CD14-positive monocyte (primary cell): ENCODE results near the gene IDI1. TPM values are rescaled to one million over a fixed set of nuclear protein-coding genes. Genes with fewer than 3 reads are reported as not detected.

Experiments used
- DNase-seq, 3 donors: peaks; one replicate each; pipeline ENCODE4 v3.0.0-alpha.2; 2011 to 2022
- H2AFZ ChIP-seq: 2 replicates; pipeline ENCODE4 v1.6.0; 2012; ENCODE audit warnings: mild to moderate bottlenecking, low read depth, low read length, inconsistent platforms; ENCODE audit not compliant: insufficient read depth, poor library complexity, severe bottlenecking
- H3K27ac ChIP-seq, 2 donors: 1 replicate in 1 of 2; 2 replicates in 1 of 2; pipeline ENCODE4 v1.5.1; 2012 to 2013; ENCODE audit warnings: low read length in 2 of 2, control low read depth in 1 of 2, inconsistent platforms in 1 of 2, low read depth in 1 of 2, mild to moderate bottlenecking in 1 of 2
- H3K27me3 ChIP-seq, 2 donors: one replicate each; pipeline versions ENCODE4 v1.6.0 to v1.6.1; 2011 to 2013; ENCODE audit warnings: low read length in 2 of 2; ENCODE audit not compliant: control insufficient read depth in 2 of 2, insufficient read depth in 2 of 2
- H3K36me3 ChIP-seq, 2 donors: replicated peaks in 1 of 2; 1 replicate in 1 of 2; 2 replicates in 1 of 2; pipeline versions ENCODE4 v1.5.1 to v1.6.1; 2012 to 2013; ENCODE audit warnings: low read length in 2 of 2, control low read depth in 1 of 2, inconsistent platforms in 1 of 2, mild to moderate bottlenecking in 1 of 2; ENCODE audit not compliant: insufficient read depth in 2 of 2, control insufficient read depth in 1 of 2
- H3K4me1 ChIP-seq, 2 donors: 1 replicate in 1 of 2; 2 replicates in 1 of 2; pipeline versions ENCODE4 v1.5.1 to v1.6.1; 2012 to 2013; ENCODE audit warnings: low read length in 2 of 2, control low read depth in 1 of 2, inconsistent platforms in 1 of 2, mild to moderate bottlenecking in 1 of 2, moderate library complexity in 1 of 2; ENCODE audit not compliant: insufficient read depth in 2 of 2, control insufficient read depth in 1 of 2
- H3K4me2 ChIP-seq: replicated peaks from 2 replicates; pipeline ENCODE3; 2012; ENCODE audit warnings: low read length, moderate library complexity, mild to moderate bottlenecking; ENCODE audit not compliant: poor library complexity, severe bottlenecking; ENCODE audit errors: extremely low read depth
- H3K4me3 ChIP-seq, 3 experiments: fragments of 200-600 bp in 1 of 3; sonication (generic) in 1 of 3; replicated peaks in 1 of 3; 1 replicate in 2 of 3; 2 replicates in 1 of 3; pipeline ENCODE4 v1.5.1; 2011 to 2013; ENCODE audit warnings: low read length in 3 of 3, mild to moderate bottlenecking in 3 of 3, control low read depth in 2 of 3, low read depth in 2 of 3, inconsistent platforms in 1 of 3, moderate library complexity in 1 of 3
- H3K79me2 ChIP-seq: 2 replicates; pipeline ENCODE4 v1.6.0; 2012; ENCODE audit warnings: mild to moderate bottlenecking, control low read depth, inconsistent platforms, low read length, moderate library complexity; ENCODE audit not compliant: insufficient read depth
- H3K9ac ChIP-seq: 2 replicates; pipeline ENCODE4 v1.6.0; 2017; ENCODE audit warnings: low read length, mild to moderate bottlenecking; ENCODE audit not compliant: insufficient read depth, poor library complexity, severe bottlenecking
- H3K9me3 ChIP-seq, 2 donors: replicated peaks in 1 of 2; 1 replicate in 1 of 2; 2 replicates in 1 of 2; pipeline versions ENCODE4 v1.5.1 to v1.6.1; 2012 to 2013; ENCODE audit warnings: low read length in 2 of 2, control low read depth in 1 of 2; ENCODE audit not compliant: control insufficient read depth in 1 of 2, insufficient read depth in 1 of 2
- H4K20me1 ChIP-seq: 2 replicates; pipeline ENCODE4 v1.6.0; 2012; ENCODE audit warnings: mild to moderate bottlenecking, low read length, control low read depth, moderate library complexity; ENCODE audit not compliant: insufficient read depth
- H3K27ac Mint-ChIP-seq, 7 donors: one replicate each; pipeline ENCODE4 v1.8.0; 2020; ENCODE audit warnings: mild to moderate bottlenecking in 7 of 7, mixed read lengths in 7 of 7, moderate library complexity in 6 of 7, inconsistent platforms in 2 of 7
- H3K27me3 Mint-ChIP-seq, 3 donors: one replicate each; pipeline ENCODE4 v1.8.0; 2021 to 2022; ENCODE audit warnings: low read depth in 3 of 3, mild to moderate bottlenecking in 3 of 3, mixed read lengths in 3 of 3, moderate library complexity in 3 of 3, inconsistent platforms in 1 of 3
- H3K36me3 Mint-ChIP-seq, 2 donors: one replicate each; pipeline ENCODE4 v1.8.0; 2020; ENCODE audit warnings: mixed read lengths in 2 of 2, inconsistent platforms in 1 of 2, mild to moderate bottlenecking in 1 of 2
- H3K4me1 Mint-ChIP-seq: one replicate; pipeline ENCODE4 v1.8.0; 2020; ENCODE audit warnings: mild to moderate bottlenecking, mixed read lengths
- H3K4me3 Mint-ChIP-seq, 2 donors: one replicate each; pipeline ENCODE4 v1.8.0; 2020; ENCODE audit warnings: mild to moderate bottlenecking in 2 of 2, mixed read lengths in 2 of 2, moderate library complexity in 1 of 2
- H3K9me3 Mint-ChIP-seq, 7 donors: one replicate each; pipeline ENCODE4 v1.8.0; 2020 to 2022; ENCODE audit warnings: mixed read lengths in 7 of 7, mild to moderate bottlenecking in 6 of 7, moderate library complexity in 6 of 7, inconsistent platforms in 2 of 7
- WGBS: methylation state at CpG from one replicate; pipeline ENCODE4 v1.1.5; 2013; ENCODE audit warnings: missing lambda C conversion rate; ENCODE audit not compliant: insufficient coverage; 5-methylcytosine and 5-hydroxymethylcytosine counted together
- intact Hi-C, 2 donors: fragments of 100-400 bp; cut with micrococcal nuclease; formaldehyde crosslinking; loops; one replicate each; pipeline versions ENCODE4 v1.15.0 to v1.15.1; 2023
- polyA plus RNA-seq, 3 donors: library from polyadenylated mRNA; depleted of rRNA in 1 of 3; unstranded in 2 of 3; stranded (reverse) in 1 of 3; fragments of 300-500 nt in 2 of 3; fragments of >200 nt in 1 of 3; fragmentation: Illumina TruSeq in 2 of 3; gene quantifications; 1 replicate in 2 of 3; 2 replicates in 1 of 3; pipeline ENCODE4 v1.2.3, GENCODE V29; 2012 to 2021
- TF ChIP-seq, protein P1 (sequence below): fragments of 200-600 bp; IDR thresholded peaks from one replicate; pipeline ENCODE4 v1.8.0; 2022; ENCODE audit warnings: antibody characterized with exemption, mild to moderate bottlenecking

IDI1 gene
- polyA plus RNA-seq, 3 donors, result 35.0 to 139 (median 46.9) TPM

DNA sequence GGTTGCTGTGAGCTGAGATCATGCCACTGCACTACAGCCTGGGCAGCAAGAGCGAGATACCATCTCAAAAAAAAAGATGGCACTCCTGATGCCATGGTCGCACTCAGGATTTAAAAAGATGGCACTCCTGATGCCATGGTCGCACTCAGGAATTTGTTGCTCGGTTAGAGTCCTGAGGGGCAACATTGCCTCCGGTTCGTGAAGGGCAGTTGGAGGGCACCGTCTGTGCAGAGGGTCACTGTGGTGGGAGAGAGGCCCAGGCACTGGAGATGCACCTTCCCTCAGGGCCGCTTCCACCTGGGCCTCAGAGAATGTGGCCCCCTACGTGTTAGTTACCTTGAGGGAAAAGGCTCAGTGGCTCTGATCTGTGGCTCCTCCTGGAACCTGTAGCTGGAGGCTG is 42.3 kb downstream of the IDI1 start:
- WGBS, result 97% methylated on average over 9 of the region's 9 CpGs
- peaks cover 20% of the 10 kb centered on the region for H4K20me1 ChIP-seq
- H3K36me3 ChIP-seq, result peaks cover 97 to 100% of the 10 kb centered on the region in 2 donors
- intact Hi-C loops, result no loop called here
- H3K4me2 ChIP-seq, result no peak overlapping the region
- H3K27ac ChIP-seq, result no peak overlapping the region
- Mint-ChIP-seq H3K9me3 (peaks cover 5 to 13% (median 10%) of the 10 kb centered on the region in 7 donors), H3K4me3 (no peak overlapping the region), H3K4me1 (no peaks in the 10 kb centered on the region), H3K36me3 (peaks cover 90 to 98% of the 10 kb centered on the region in 2 donors), H3K27me3 (no peaks in the 10 kb centered on the region), H3K27ac (no peak overlapping the region)
- peaks cover 6 to 9% of the 10 kb centered on the region in 2 donors for H3K9me3 ChIP-seq
- no peak overlapping the region for H3K4me3 ChIP-seq
- H3K27me3 ChIP-seq, result no peaks in the 10 kb centered on the region
- TF ChIP-seq, protein P1, sequence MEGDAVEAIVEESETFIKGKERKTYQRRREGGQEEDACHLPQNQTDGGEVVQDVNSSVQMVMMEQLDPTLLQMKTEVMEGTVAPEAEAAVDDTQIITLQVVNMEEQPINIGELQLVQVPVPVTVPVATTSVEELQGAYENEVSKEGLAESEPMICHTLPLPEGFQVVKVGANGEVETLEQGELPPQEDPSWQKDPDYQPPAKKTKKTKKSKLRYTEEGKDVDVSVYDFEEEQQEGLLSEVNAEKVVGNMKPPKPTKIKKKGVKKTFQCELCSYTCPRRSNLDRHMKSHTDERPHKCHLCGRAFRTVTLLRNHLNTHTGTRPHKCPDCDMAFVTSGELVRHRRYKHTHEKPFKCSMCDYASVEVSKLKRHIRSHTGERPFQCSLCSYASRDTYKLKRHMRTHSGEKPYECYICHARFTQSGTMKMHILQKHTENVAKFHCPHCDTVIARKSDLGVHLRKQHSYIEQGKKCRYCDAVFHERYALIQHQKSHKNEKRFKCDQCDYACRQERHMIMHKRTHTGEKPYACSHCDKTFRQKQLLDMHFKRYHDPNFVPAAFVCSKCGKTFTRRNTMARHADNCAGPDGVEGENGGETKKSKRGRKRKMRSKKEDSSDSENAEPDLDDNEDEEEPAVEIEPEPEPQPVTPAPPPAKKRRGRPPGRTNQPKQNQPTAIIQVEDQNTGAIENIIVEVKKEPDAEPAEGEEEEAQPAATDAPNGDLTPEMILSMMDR, result no peak
- no peak overlapping the region for H3K9ac ChIP-seq
- H3K4me1 ChIP-seq, result no peaks in the 10 kb centered on the region
- no peak overlapping the region for H2AFZ ChIP-seq
- peaks cover 19% of the 10 kb centered on the region for H3K79me2 ChIP-seq
- DNase-seq, result no peak

DNA sequence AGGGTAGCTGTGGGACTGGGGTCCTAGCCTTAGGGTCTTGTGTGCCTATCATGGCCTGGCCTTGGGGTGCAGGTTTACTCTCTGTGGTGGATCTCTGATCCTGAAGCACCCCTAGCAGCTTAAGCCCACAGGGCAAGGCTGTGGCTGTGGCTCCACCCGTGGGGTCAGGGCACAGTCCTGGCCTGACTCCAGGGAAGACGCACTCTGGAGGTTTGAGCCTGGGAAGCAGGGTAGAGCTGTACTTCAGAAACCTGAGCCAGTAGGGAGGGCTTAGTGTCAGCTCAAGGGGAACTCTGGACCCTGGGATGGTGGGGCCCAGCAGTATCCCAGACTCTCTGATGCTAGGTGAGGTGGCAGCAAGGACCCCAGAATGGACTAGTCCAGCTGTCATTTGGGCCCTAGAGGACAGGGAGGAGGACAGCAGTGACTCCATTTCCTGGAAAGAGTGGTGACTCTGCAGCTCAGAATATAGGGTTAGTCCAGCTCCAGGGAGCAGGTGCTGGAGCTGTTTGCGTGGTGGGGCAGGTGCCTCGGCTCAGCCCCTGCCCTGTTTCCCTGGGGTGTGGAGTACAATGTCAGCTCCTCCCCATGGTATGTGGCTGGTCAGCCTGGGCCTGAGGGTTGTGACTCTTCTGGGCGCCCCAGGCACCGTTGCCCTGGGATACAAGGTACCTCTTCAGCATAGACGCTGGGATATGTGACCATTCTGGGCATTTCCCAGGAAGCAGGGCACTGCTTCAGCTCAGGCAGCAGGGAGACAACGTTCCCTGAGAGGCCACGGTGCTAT is 44.8 kb downstream of the IDI1 start:
- 100% methylated on average over 7 of the region's 9 CpGs for WGBS
- intact Hi-C loops, result no loop called here
- Mint-ChIP-seq H3K36me3 (peaks cover 89 to 100% of the 10 kb centered on the region in 2 donors), H3K27ac (peak overlapping the region in 1 of 7 donors; percentile 8), H3K27me3 (no peaks in the 10 kb centered on the region), H3K4me3 (no peak overlapping the region), H3K9me3 (peaks cover 8 to 21% (median 16%) of the 10 kb centered on the region in 7 donors), H3K4me1 (no peaks in the 10 kb centered on the region)
- Histone ChIP-seq H3K9ac (no peak overlapping the region), H3K9me3 (peaks cover 6 to 9% of the 10 kb centered on the region in 2 donors), H3K36me3 (peaks cover 92 to 100% of the 10 kb centered on the region in 2 donors), H2AFZ (no peak overlapping the region), H3K27me3 (no peaks in the 10 kb centered on the region), H3K79me2 (peaks cover 24% of the 10 kb centered on the region), H4K20me1 (peaks cover 20% of the 10 kb centered on the region), H3K27ac (peak overlapping the region in 1 of 2 donors; percentile 26), H3K4me3 (no peak overlapping the region), H3K4me1 (no peaks in the 10 kb centered on the region), H3K4me2 (no peak overlapping the region)
- no peak for DNase-seq
- TF ChIP-seq, protein P1, result no peak
